Panc1 (cell line): ENCODE measurements around the gene TBL1Y.

ENCODE experiments used
- POLR2AphosphoS5 ChIP-seq: IDR thresholded peaks from 2 replicates; pipeline ENCODE4 v1.6.1; 2012; ENCODE audit warnings: mild to moderate bottlenecking, low read depth, low read length, moderate library complexity
- TF ChIP-seq, protein P1 (sequence below): fragments of 450-650 bp; IDR thresholded peaks from 2 replicates; pipeline ENCODE4 v1.5.1; 2017; ENCODE audit warnings: mild to moderate bottlenecking
- TF ChIP-seq, protein P2 (sequence below), 2 experiments: IDR thresholded peaks; 2 replicates each; pipeline ENCODE4 v1.6.1; 2011 to 2012; ENCODE audit warnings: low read depth in 2 of 2, control low read depth in 1 of 2, low read length in 1 of 2, mild to moderate bottlenecking in 1 of 2, moderate library complexity in 1 of 2; ENCODE audit not compliant: insufficient read depth in 1 of 2

DNA sequence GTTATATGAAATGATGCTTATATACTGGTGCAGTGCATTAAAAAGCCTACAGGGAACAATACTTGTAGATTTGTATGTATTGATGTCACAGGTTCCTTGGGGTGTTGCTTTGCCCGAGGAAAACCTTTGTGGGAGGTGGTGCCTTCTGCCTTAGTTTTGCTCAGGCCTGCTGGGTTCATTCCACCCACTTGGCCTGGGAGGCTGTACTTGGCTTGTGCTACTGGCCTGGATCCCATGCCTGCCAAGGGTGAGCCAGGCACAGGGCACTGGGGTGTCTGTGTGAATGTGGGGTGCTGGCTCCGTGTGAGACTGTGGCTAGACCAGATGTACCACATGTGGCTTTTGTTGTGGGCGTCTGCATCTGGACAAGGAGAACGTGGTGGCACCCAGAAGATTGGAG, 17.8 kb downstream of the TBL1Y start:
- TF ChIP-seq, protein P1, sequence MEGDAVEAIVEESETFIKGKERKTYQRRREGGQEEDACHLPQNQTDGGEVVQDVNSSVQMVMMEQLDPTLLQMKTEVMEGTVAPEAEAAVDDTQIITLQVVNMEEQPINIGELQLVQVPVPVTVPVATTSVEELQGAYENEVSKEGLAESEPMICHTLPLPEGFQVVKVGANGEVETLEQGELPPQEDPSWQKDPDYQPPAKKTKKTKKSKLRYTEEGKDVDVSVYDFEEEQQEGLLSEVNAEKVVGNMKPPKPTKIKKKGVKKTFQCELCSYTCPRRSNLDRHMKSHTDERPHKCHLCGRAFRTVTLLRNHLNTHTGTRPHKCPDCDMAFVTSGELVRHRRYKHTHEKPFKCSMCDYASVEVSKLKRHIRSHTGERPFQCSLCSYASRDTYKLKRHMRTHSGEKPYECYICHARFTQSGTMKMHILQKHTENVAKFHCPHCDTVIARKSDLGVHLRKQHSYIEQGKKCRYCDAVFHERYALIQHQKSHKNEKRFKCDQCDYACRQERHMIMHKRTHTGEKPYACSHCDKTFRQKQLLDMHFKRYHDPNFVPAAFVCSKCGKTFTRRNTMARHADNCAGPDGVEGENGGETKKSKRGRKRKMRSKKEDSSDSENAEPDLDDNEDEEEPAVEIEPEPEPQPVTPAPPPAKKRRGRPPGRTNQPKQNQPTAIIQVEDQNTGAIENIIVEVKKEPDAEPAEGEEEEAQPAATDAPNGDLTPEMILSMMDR, result no peak
- TF ChIP-seq, protein P2, sequence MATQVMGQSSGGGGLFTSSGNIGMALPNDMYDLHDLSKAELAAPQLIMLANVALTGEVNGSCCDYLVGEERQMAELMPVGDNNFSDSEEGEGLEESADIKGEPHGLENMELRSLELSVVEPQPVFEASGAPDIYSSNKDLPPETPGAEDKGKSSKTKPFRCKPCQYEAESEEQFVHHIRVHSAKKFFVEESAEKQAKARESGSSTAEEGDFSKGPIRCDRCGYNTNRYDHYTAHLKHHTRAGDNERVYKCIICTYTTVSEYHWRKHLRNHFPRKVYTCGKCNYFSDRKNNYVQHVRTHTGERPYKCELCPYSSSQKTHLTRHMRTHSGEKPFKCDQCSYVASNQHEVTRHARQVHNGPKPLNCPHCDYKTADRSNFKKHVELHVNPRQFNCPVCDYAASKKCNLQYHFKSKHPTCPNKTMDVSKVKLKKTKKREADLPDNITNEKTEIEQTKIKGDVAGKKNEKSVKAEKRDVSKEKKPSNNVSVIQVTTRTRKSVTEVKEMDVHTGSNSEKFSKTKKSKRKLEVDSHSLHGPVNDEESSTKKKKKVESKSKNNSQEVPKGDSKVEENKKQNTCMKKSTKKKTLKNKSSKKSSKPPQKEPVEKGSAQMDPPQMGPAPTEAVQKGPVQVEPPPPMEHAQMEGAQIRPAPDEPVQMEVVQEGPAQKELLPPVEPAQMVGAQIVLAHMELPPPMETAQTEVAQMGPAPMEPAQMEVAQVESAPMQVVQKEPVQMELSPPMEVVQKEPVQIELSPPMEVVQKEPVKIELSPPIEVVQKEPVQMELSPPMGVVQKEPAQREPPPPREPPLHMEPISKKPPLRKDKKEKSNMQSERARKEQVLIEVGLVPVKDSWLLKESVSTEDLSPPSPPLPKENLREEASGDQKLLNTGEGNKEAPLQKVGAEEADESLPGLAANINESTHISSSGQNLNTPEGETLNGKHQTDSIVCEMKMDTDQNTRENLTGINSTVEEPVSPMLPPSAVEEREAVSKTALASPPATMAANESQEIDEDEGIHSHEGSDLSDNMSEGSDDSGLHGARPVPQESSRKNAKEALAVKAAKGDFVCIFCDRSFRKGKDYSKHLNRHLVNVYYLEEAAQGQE (IDR thresholded peaks at IDR 0.05; ENCODE audit: insufficient read depth in 1 of 2, low read depth in 2 of 2, low read length in 1 of 2), result no peak
- TF ChIP-seq POLR2AphosphoS5, result no peak
